Loucy (cell line): ENCODE results near the gene OLFM3.

Experiments
- EZH2phosphoT487 ChIP-seq: fragments of 200-600 bp; IDR thresholded peaks from 2 replicates; pipeline ENCODE4 v1.6.1; 2018; ENCODE audit warnings: antibody characterized with exemption, mild to moderate bottlenecking, moderate library complexity, borderline replicate concordance
- TF ChIP-seq, protein P1 (sequence below): fragments of 200-600 bp; sonication (generic); conservative IDR thresholded peaks from 2 replicates; pipeline ENCODE4 v1.5.1; 2014; ENCODE audit warnings: mild to moderate bottlenecking, antibody characterized with exemption, low read length

DNA sequence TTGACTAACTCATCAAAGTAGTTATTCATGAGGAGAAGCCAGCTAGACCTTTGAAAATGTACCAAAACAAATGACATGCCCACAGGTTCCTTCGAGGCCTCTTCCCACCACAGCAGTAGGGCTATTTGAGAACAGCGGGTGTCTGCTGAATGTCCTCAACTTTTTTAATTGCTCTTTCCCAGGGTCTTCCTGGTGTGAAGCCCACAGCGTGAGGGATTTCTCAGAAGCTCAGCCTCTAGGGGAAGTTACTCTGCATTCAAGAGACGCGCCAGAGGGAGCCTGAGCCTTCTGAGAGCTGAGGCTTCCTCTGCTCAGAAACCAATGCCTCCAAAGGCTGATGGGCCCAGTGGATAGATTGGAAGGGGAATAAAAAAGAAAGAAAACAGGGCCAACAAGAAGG is 153.6 kb downstream of the OLFM3 start:
- TF ChIP-seq, protein P1, sequence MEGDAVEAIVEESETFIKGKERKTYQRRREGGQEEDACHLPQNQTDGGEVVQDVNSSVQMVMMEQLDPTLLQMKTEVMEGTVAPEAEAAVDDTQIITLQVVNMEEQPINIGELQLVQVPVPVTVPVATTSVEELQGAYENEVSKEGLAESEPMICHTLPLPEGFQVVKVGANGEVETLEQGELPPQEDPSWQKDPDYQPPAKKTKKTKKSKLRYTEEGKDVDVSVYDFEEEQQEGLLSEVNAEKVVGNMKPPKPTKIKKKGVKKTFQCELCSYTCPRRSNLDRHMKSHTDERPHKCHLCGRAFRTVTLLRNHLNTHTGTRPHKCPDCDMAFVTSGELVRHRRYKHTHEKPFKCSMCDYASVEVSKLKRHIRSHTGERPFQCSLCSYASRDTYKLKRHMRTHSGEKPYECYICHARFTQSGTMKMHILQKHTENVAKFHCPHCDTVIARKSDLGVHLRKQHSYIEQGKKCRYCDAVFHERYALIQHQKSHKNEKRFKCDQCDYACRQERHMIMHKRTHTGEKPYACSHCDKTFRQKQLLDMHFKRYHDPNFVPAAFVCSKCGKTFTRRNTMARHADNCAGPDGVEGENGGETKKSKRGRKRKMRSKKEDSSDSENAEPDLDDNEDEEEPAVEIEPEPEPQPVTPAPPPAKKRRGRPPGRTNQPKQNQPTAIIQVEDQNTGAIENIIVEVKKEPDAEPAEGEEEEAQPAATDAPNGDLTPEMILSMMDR: no peak
- no peak for TF ChIP-seq EZH2phosphoT487
